ENCODE measurements around the gene NDST3.

NDST3 gene

DNA sequence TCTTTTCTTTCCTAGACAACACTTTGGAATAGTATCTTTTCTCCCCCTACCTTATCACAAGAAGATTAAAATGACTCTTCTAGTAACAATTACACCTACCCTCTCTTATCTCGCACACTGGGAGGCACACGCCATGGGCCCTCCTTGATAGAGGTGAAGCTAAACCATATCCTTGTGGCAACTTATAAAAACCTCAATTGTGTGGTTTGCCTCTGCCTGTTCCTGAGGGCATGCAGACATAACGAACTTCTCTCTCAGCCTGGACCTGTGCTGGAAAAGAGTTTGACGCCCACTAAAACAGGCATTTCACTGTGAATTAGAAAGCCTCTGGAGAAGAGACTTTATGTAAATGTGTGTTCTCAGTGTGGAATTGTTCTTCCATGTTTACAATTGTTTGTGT, 141.2 kb downstream of the NDST3 start:
- H3K36me3 Mint-ChIP-seq (ENCODE audit: low read depth): no peaks in the 10 kb centered on the region
- H3K9me3 Mint-ChIP-seq: no peaks in the 10 kb centered on the region
- peaks cover 4% of the 10 kb centered on the region for H3K27me3 Mint-ChIP-seq
- no peak overlapping the region for H3K4me3 Mint-ChIP-seq
- ATAC-seq (no peak), DNase-seq (no peak)
- peaks cover 1% of the 10 kb centered on the region for H3K4me1 Mint-ChIP-seq
- no peak overlapping the region for H3K27ac Mint-ChIP-seq

DNA sequence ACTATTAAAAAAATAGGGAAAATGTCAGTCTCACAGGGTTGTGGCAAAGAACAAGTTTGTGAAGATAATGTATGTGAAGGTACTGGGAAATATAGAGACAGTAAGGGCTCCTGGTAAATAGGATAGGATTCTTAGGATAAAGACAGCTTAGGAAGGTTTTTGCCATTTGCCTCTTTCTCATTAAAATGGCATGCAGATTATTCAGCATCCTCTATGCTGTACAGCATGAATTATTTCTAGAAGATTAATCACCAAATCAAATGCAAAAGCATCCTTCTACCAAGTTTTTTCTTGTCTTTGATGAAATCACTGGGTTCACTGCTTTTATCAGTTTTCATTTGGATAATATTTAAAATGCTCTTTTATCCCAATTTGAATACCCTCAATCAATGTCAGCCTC, 142.8 kb downstream of the NDST3 start:
- Mint-ChIP-seq H3K36me3 (ENCODE audit: low read depth) (no peaks in the 10 kb centered on the region), H3K27me3 (peaks cover 4% of the 10 kb centered on the region), H3K4me1 (peaks cover 1% of the 10 kb centered on the region), H3K27ac (no peak overlapping the region), H3K4me3 (no peak overlapping the region), H3K9me3 (no peaks in the 10 kb centered on the region)
- no peak for ATAC-seq
- no peak for DNase-seq

DNA sequence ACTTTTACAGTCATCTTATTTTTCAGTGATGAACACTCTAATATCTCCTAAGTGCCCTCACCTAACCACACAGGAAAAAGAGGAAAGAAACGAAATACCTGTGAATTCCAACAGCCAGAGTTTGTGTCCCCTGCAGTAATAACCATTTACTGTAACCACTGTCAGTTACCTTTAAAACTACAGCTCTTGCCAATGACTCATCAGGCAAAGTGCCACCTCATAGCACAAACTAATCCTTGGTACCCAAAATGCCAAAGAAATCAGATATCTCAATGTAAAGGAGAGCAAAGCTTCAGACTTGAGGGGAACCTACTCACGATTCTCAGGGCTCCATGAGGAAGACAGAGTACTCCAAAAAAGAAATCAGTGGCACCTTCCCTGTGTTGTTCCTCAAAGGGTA, 146.5 kb downstream of the NDST3 start:
- Mint-ChIP-seq H3K27ac (no peak overlapping the region), H3K36me3 (ENCODE audit: low read depth) (no peaks in the 10 kb centered on the region), H3K27me3 (no peaks in the 10 kb centered on the region), H3K4me3 (no peak overlapping the region), H3K9me3 (no peaks in the 10 kb centered on the region), H3K4me1 (no peaks in the 10 kb centered on the region)
- DNase-seq: no peak
- ATAC-seq: no peak

DNA sequence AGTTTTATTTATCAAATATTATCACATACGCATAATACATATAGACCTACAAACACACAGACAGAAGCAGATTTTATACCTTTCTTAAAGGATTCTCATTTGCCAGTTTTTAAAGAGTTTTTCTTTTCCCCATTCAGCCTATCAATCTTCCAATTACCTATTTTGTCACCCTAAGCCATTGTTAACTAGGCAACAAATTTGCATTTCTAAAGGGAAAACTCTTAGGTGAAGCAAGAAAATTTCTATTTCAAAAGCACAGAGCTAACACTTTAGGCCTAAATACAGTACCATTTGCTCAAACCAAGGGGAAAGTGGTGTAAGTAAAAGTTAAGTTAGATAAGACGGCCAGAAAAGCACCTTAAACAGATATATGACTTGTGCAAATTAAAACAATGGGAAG, 156.6 kb downstream of the NDST3 start:
- peaks cover 8% of the 10 kb centered on the region for H3K9me3 Mint-ChIP-seq
- ATAC-seq: no peak
- DNase-seq: no peak
- no peaks in the 10 kb centered on the region for H3K36me3 Mint-ChIP-seq (ENCODE audit: low read depth)
- H3K4me3 Mint-ChIP-seq: no peak overlapping the region
- no peak overlapping the region for H3K27ac Mint-ChIP-seq
- H3K27me3 Mint-ChIP-seq: no peaks in the 10 kb centered on the region
- no peaks in the 10 kb centered on the region for H3K4me1 Mint-ChIP-seq

DNA sequence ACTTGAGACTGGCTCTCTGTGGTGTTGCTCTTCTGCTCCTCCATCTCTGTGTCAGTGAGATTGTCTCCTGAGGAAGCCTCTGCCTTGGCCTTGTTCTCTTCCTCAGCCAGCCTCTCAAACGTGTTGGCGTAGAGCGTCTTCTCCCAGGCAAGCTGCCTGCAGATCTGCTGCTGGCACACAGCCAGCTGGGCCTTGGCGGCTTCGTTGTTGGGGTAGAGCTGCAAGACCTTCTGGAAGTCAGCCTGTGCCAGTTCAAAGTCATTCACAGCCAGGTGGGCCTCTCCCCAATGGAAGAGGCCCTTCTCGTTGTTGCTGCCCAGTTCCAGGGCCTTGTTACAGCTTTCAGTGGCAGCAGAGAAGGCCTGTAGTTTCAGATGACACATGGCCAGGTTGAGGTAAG, 159.1 kb downstream of the NDST3 start:
- H3K27ac Mint-ChIP-seq: no peak overlapping the region
- H3K27me3 Mint-ChIP-seq: no peaks in the 10 kb centered on the region
- no peaks in the 10 kb centered on the region for H3K4me1 Mint-ChIP-seq
- no peak overlapping the region for H3K4me3 Mint-ChIP-seq
- H3K9me3 Mint-ChIP-seq: peaks cover 12% of the 10 kb centered on the region
- ATAC-seq: no peak
- no peak for DNase-seq
- H3K36me3 Mint-ChIP-seq (ENCODE audit: low read depth): no peaks in the 10 kb centered on the region

DNA sequence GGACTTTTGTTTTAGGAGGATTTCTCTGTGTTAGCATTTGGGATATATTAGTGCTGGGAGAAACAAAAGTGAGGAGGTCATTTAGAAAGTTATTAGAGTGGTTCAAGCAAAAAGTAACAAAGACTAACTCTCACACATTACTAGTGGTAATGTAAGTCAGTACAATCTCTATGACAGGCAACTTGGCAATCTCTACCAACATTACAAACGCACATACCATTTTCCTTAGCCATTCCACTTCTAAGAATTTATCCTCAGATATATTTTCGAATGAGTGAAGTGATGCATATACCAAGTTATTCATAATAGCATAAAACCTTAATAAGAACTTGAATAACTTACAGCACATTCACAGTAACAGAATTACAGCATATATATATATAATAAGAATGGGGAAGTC, 172.3 kb downstream of the NDST3 start:
- ATAC-seq (no peak), DNase-seq (no peak)
- H3K4me3 Mint-ChIP-seq: no peak overlapping the region
- H3K4me1 Mint-ChIP-seq: no peaks in the 10 kb centered on the region
- peaks cover 6% of the 10 kb centered on the region for H3K9me3 Mint-ChIP-seq
- no peaks in the 10 kb centered on the region for H3K36me3 Mint-ChIP-seq (ENCODE audit: low read depth)
- H3K27me3 Mint-ChIP-seq: peaks cover 3% of the 10 kb centered on the region
- H3K27ac Mint-ChIP-seq: no peak overlapping the region

DNA sequence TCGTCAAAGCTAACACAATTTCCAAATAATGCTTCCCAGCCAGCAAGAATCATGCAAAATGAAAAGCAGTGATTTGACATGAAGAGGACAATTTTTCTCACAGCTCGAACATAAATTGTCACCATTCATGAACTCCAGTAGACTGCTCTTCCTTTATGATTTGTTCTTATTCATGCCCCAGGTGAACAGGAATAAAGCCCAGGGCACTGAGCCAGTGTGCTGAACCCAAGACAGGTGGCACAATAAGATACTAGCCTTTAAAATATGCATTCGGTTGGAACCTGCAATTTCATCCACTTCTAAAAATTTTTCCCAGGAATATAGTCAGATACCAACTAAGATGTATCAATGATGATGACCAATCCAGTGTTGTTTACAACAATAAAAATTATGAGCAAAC, 178.8 kb downstream of the NDST3 start:
- H3K27me3 Mint-ChIP-seq: peaks cover 3% of the 10 kb centered on the region
- no peaks in the 10 kb centered on the region for H3K4me1 Mint-ChIP-seq
- no peak overlapping the region for H3K4me3 Mint-ChIP-seq
- H3K27ac Mint-ChIP-seq: no peak overlapping the region
- no peak for DNase-seq
- H3K36me3 Mint-ChIP-seq (ENCODE audit: low read depth): no peaks in the 10 kb centered on the region
- no peak for ATAC-seq
- H3K9me3 Mint-ChIP-seq: no peaks in the 10 kb centered on the region

DNA sequence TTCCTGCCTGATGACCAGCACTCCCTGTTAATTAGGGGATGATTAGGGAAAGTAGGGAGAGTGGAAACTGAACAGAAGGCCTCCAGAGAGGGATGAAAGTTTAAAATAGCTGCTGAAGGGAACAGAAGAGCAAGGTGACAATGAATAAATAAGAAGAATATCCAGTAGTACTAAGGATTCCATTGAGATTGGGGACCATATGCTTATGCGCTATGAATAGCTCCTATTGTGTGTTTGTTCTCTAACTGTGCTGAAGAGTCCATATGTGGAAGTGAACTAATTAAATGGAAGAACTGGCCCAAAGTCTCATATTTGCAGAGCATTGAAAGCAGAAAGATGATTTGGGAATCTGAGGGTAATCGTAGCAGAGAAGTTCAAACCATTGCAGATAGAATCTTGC, 181.5 kb downstream of the NDST3 start:
- DNase-seq (no peak), ATAC-seq (no peak)
- H3K4me1 Mint-ChIP-seq: no peaks in the 10 kb centered on the region
- no peaks in the 10 kb centered on the region for H3K36me3 Mint-ChIP-seq (ENCODE audit: low read depth)
- no peaks in the 10 kb centered on the region for H3K9me3 Mint-ChIP-seq
- H3K27ac Mint-ChIP-seq: no peak overlapping the region
- H3K27me3 Mint-ChIP-seq: peaks cover under 1% of the 10 kb centered on the region
- H3K4me3 Mint-ChIP-seq: no peak overlapping the region

DNA sequence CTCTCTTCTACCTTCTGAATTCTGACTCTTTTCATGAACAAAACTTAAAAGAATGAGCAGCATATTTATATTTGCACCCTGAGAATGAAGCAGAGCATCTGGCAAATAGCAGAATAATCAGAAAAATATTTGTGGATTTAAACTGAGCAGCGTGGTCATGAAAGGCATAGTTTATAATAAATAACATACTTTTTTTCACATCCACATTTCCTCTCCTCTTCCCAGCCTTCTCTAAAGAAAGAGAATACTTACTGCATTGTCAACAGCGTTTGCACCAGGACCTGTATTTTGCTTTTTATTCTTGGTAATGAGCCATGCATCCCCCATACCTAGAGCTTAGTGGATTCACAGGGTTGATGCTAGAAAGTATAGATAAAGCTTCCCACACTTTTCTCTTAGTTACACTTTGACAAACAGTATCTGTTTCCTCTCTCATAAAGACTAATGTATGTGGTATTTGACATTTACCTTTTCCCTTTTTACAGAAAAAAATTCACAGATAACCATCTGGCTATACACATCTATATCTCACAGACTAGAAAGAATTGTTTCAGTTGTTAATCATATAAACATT, 187.0 kb downstream of the NDST3 start:
- Mint-ChIP-seq H3K9me3 (no peaks in the 10 kb centered on the region), H3K4me1 (no peaks in the 10 kb centered on the region), H3K27me3 (peaks cover 3% of the 10 kb centered on the region), H3K4me3 (no peak overlapping the region), H3K36me3 (ENCODE audit: low read depth) (no peaks in the 10 kb centered on the region), H3K27ac (no peak overlapping the region)
- ATAC-seq: no peak
- DNase-seq: no peak

DNA sequence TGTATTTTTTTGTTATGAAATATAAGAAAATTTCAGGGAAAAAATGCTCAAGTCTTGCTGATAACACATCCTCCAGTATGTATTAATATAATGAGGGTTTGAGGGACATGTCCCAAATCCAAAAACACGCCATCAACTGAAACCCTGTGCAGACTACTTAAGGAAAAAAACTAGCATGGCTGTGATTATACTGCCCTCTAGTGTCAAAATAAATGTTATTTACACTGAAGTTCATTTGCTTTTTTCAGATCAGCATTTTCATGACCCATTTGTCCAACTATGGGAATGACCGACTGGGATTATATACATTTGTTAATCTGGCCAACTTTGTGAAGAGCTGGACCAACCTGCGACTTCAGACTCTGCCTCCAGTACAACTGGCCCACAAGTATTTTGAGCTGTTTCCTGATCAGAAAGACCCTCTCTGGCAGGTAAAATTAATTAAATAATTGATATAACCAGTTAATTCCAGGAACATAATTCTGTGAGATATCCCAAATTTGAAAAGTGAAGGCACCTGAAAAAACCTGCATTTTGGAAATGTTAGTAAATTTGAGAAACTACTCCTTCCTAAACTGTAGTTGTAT, 190.1 kb downstream of the NDST3 start:
- H3K4me1 Mint-ChIP-seq: no peaks in the 10 kb centered on the region
- no peaks in the 10 kb centered on the region for H3K9me3 Mint-ChIP-seq
- no peak overlapping the region for H3K4me3 Mint-ChIP-seq
- H3K27ac Mint-ChIP-seq: no peak overlapping the region
- H3K36me3 Mint-ChIP-seq (ENCODE audit: low read depth): no peaks in the 10 kb centered on the region
- peaks cover 3% of the 10 kb centered on the region for H3K27me3 Mint-ChIP-seq
- DNase-seq (no peak), ATAC-seq (no peak)

DNA sequence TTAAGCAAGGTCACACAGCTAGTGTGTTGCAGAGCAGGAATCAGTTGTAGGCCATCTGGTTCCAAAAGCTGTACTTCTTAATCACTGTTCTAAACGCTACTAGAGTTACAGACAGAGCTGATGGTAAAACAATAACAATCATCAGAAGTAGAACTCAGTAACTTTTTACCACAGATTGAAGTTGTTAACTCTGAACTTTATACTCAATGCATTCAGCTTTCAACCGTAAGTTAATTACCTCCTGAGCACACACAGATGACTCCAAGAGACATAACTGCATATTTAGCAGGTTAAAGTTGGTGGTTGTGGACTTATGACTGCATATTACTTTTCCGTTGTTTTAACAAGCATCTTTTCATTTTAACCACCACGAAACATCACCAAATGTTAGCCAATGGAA, 191.2 kb downstream of the NDST3 start:
- Mint-ChIP-seq H3K36me3 (ENCODE audit: low read depth) (no peaks in the 10 kb centered on the region), H3K27ac (no peak overlapping the region), H3K27me3 (peaks cover 3% of the 10 kb centered on the region), H3K4me3 (no peak overlapping the region), H3K9me3 (no peaks in the 10 kb centered on the region), H3K4me1 (no peaks in the 10 kb centered on the region)
- DNase-seq (no peak), ATAC-seq (no peak)

DNA sequence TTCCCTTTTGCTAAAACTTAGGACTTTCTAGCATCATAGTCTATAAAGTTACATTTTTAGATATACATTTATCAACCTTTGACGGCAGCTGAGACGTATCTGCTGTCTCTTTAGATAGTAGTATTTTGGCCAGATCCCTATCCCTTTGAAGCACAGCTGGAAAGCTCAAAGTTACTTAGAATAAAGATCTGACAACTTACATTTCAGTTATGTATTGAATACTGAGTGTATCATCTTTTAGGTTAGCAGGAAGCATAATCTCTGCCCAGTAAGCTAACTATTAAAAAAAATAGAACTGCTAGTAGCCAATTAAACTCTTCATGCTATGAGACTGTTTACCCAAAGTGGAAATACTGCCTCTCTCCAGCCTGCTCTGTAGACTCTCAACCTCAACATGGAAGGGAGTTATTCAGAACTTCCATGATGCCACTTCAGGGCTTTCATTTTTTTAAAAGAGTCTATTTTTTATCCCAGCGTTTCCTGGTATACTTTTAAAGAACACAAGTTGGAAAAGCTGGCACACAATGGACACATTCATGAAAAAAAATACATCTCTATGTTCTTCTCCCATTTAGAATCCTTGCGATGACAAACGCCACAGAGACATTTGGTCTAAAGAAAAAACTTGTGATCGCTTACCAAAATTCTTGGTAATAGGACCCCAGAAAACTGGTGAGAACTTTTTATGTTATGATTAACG, 192.2 kb downstream of the NDST3 start:
- no peak overlapping the region for H3K4me3 Mint-ChIP-seq
- DNase-seq: no peak
- no peak for ATAC-seq
- H3K27ac Mint-ChIP-seq: no peak overlapping the region
- H3K36me3 Mint-ChIP-seq (ENCODE audit: low read depth): no peaks in the 10 kb centered on the region
- H3K4me1 Mint-ChIP-seq: no peaks in the 10 kb centered on the region
- no peaks in the 10 kb centered on the region for H3K9me3 Mint-ChIP-seq
- peaks cover 3% of the 10 kb centered on the region for H3K27me3 Mint-ChIP-seq

DNA sequence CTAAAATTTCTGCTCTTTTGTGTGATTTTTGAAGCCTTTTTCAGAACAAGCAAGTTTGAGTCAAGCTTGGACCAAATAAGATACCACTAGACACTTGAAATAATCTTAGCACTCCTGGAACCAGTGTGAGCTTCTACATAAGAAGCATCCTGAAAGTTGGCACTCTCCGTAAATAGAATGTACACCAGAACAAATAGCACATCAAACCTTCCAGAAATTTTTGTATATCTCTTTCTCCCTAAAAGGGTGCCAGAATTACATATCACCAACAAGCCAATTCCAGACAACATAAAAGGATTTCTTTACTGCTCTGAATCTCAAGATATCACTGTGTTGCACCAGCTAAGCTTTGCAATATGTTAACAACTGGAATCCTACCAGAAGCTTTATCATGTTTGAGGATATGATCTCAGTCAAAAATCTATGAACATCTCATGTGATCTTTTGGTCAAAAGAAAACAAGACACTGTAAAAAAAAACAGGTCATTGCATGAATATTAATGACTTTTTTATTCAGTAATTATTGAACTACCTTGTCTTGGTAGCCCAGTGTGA, 201.4 kb downstream of the NDST3 start:
- no peaks in the 10 kb centered on the region for H3K4me1 Mint-ChIP-seq
- ATAC-seq: no peak
- no peak for DNase-seq
- no peak overlapping the region for H3K27ac Mint-ChIP-seq
- no peaks in the 10 kb centered on the region for H3K9me3 Mint-ChIP-seq
- H3K36me3 Mint-ChIP-seq (ENCODE audit: low read depth): no peaks in the 10 kb centered on the region
- H3K27me3 Mint-ChIP-seq: peaks cover 8% of the 10 kb centered on the region
- H3K4me3 Mint-ChIP-seq: no peak overlapping the region

DNA sequence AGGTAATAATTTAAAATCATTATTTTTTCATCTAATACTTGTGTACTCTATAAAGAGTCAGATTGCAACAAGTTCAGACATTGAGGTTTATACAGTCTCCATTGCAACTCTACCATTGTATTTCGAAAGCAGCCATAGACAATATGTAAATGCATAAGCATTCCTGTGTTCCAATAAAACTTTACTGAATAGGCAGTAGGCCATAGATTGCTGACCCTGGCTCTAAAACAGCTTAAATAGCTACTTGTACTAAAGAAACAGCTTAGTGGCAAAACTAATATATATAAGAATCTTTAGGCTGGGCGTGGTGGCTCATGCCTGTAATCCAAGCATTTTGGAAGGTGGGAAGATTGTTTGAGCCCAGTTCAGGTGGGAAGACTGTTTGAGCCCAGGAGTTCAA, 203.2 kb downstream of the NDST3 start:
- Mint-ChIP-seq H3K27me3 (peaks cover 8% of the 10 kb centered on the region), H3K9me3 (no peaks in the 10 kb centered on the region), H3K36me3 (ENCODE audit: low read depth) (no peaks in the 10 kb centered on the region), H3K4me1 (no peaks in the 10 kb centered on the region), H3K27ac (no peak overlapping the region), H3K4me3 (no peak overlapping the region)
- no peak for ATAC-seq
- no peak for DNase-seq

DNA sequence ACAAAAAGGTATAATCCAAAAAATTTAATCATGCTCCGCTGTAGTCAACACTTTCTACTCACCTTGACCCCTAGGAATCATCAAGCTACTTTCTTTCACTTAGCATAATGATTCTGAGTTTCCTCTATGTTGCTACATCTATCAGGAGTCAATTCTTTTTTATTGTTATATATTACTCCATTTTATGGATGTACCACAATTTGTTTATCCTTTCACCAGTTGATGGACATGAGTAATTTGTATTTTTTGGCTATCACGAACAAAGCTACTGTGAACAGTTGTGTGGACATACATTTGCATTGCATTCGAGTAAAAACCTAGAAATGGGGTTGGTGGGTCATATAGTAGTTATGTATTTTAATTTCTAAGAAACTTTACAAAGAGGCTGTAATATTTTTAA, 215.6 kb downstream of the NDST3 start:
- H3K4me1 Mint-ChIP-seq: no peaks in the 10 kb centered on the region
- H3K27me3 Mint-ChIP-seq: peaks cover 2% of the 10 kb centered on the region
- ATAC-seq: no peak
- no peak for DNase-seq
- no peak overlapping the region for H3K27ac Mint-ChIP-seq
- H3K9me3 Mint-ChIP-seq: no peaks in the 10 kb centered on the region
- H3K36me3 Mint-ChIP-seq (ENCODE audit: low read depth): no peaks in the 10 kb centered on the region
- H3K4me3 Mint-ChIP-seq: no peak overlapping the region
